HG02852 (cell line): ENCODE data around the gene DDX25.

Experiments
- ATAC-seq: cut with Tn5 transposase; IDR thresholded peaks from one replicate; pipeline ENCODE4 v1.9.1; 2021; ENCODE audit warnings: mild to moderate bottlenecking, moderate library complexity; ENCODE audit not compliant: unreplicated experiment

DDX25 gene

GRCh38 chr11:125933030-125933813, 28.9 kb downstream of the DDX25 start:
- ATAC-seq = no peak

- ATAC-seq = no peak
These were observed 30.2 kb downstream of the DDX25 start for GRCh38 chr11:125934473-125934872.

- ATAC-seq = no peak
These were observed 30.7 kb downstream of the DDX25 start for GRCh38 chr11:125935056-125935455.

- no peak for ATAC-seq
These were observed 31.4 kb downstream of the DDX25 start for GRCh38 chr11:125935618-125936199.

- no peak for ATAC-seq
These were observed 34.1 kb downstream of the DDX25 start for GRCh38 chr11:125938418-125938817.

GRCh38 chr11:125939081-125939521, 34.8 kb downstream of the DDX25 start:
- ATAC-seq = no peak

GRCh38 chr11:125940145-125940544, 35.8 kb downstream of the DDX25 start:
- no peak for ATAC-seq

GRCh38 chr11:125941267-125941618, 36.9 kb downstream of the DDX25 start:
- no peak for ATAC-seq

- ATAC-seq = peak; percentile 48
These were observed 37.6 kb downstream of the DDX25 start for GRCh38 chr11:125941619-125942611.

- no peak for ATAC-seq
These were observed 38.6 kb downstream of the DDX25 start for GRCh38 chr11:125942771-125943428.

GRCh38 chr11:125943661-125944349, 39.5 kb downstream of the DDX25 start:
- no peak for ATAC-seq

- ATAC-seq = no peak
These were observed 40.2 kb downstream of the DDX25 start for GRCh38 chr11:125944350-125945010.

- ATAC-seq = no peak
These were observed 40.9 kb downstream of the DDX25 start for GRCh38 chr11:125945011-125945796.

GRCh38 chr11:125945797-125946520, 41.7 kb downstream of the DDX25 start, which contains the start of gene VSIG10L2:
VSIG10L2 (plus strand) TSS chr11:125946044; CDS start chr11:125946056, 12 bp downstream.
- ATAC-seq = no peak

- no peak for ATAC-seq
These were observed 42.6 kb downstream of the DDX25 start for GRCh38 chr11:125946712-125947418.

- no peak for ATAC-seq
These were observed 43.3 kb downstream of the DDX25 start for GRCh38 chr11:125947419-125948277.
